Stimulated activated CD4-positive, alpha-beta T cell treated with anti-CD3 and anti-CD28 coated beads, Interleukin-1b, Interleukin-23, amount 100 ng/mL, for 24 hours (primary cell): Measurements from ENCODE around the gene KCNJ8.
"Not testable (repeated sequence)": the region's sequence is repeated elsewhere in the genome, so short reads cannot be mapped to it uniquely, and the experiment has no call there.

Source experiments
- DNase-seq, 4 experiments: peaks; one replicate each; pipeline ENCODE4 v3.0.0-alpha.2; 2020; ENCODE audit warnings: low read depth in 4 of 4, low spot score in 1 of 4

Gene KCNJ8

GRCh38 chr12:21788089-21788983, 13.8 kb upstream of the KCNJ8 start:
- no peak for DNase-seq

DNA sequence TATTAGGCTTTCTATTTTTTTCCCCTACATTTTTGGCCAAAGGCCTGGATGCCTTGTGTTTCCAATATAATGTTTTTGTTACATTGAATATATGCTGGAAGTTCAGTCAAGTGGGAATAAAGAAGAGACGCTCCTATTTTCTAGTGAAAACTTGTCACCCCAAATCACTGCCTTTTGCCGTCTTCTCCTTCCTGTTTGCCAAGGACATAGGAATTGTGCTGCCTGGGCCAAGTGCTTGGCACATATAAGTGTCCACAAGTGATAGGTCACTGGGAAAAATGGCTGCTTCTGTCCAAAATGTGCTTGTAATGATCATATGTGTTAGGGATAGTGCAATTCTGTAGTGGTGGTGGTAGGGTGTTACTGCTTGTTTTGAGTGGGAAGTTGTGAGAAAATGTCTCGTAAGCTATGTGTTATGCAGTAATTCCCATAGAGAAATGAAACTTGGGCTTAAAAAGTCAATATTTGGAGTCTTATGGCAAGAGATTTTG, 11.6 kb upstream of the KCNJ8 start:
- DNase-seq = no peak

GRCh38 chr12:21782723-21783122, 8.2 kb upstream of the KCNJ8 start:
- not testable (repeated sequence) for DNase-seq

DNA sequence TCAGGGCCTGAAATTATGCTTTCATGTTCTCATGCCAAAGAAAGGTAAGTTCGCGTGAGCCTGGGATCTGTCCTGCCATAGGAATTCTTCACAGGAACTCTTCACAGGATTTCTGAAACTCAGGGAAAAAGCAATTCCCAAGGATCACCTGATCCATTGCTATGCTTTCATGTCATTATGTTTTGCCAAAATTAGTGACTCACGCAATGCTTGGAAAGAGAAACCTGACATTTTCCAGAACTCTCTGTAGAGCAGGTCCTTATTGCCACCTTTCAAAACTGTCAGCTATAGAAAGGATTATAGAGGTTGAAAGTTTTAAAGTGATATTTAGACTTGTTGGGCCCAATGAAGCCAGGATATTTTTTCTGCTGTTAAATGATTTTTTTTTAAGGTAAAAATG, 6.3 kb upstream of the KCNJ8 start:
- no peak for DNase-seq

DNA sequence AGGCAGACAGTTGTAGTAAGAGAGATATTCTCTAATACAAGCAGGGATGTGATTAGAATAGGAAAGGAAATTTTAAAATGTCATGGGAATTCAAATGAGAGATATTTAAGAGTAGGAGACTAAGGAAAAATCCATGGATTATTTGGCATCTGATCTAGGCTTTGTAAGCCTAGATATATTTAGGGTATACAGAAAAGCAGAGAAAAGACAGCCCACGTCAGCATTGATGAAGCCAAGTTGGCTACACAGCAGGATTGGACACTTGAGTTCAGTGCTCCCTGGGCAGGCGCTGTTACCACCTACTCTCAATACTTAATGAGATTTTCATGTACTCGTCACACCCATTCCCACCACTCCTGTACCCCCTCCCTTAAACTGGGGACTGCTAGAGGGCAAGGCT, 1.7 kb upstream of the KCNJ8 start:
- no peak for DNase-seq

- no peak for DNase-seq
These were observed 771 bp upstream of the KCNJ8 start for GRCh38 chr12:21775133-21775820.

GRCh38 chr12:21773806-21774205, 700 bp downstream of the KCNJ8 start:
- no peak for DNase-seq

- no peak for DNase-seq
These were observed 1.2 kb downstream of the KCNJ8 start for GRCh38 chr12:21773263-21773741.

DNA sequence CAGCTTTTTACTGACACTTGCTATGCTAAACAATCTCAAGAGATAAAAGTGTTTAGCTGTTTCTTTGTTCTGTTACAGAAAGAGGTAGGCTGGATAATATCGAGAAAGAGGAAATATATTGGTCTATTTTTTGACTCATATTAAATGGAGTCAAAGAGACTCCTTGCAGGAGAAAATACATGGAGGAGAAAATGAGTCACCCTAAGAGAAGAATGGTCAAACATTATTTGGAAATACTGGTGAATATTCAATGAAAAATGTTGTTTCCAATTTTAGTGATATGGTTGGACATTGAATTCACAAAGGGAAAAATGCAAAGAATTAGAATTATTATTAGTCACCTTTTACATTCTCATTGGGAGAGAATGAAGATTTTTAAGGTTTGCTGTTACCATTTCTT, 3.2 kb downstream of the KCNJ8 start:
- DNase-seq = no peak

GRCh38 chr12:21769307-21769706, 5.2 kb downstream of the KCNJ8 start:
- DNase-seq = no peak

- DNase-seq = no peak
These were observed 8.1 kb downstream of the KCNJ8 start for GRCh38 chr12:21766403-21766802.

DNA sequence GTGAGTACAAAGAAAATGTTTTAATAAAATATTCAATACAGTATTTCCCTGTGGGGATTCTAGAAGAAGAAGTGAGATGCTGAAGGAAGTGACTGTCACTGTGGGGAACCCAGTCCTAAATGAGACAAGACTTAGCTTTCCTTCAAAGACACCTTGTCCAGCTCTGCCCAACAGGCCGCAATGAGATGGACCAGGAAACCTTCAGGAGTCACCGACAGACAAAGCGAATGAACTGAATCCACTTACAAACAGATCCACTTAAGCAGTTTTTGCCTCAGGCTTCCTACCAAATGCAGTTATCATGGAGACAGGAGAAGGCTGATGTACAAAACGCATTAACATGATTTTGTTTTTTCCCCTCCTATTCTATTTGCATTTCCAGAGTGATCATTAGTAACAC, 9.6 kb downstream of the KCNJ8 start:
- no peak for DNase-seq

DNA sequence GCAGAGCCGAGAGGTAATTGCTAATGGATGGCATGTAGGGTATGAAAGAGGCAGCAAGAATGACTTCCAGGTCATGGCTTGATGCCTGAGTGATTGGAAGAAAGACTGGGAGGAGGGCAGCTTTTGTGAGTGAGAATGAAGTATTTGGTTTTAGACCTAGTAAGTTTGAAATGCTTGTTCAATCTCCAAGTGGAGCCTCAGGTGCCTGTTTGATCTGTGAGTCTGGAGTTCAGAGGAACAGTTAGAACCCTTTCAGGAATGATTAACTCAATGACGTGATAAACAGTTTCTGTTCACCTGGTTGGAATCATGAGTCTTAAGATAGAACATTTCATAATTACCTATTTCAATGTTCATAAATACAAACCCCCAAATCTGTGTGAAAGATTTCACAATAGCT, 10.4 kb downstream of the KCNJ8 start:
- no peak for DNase-seq

DNA sequence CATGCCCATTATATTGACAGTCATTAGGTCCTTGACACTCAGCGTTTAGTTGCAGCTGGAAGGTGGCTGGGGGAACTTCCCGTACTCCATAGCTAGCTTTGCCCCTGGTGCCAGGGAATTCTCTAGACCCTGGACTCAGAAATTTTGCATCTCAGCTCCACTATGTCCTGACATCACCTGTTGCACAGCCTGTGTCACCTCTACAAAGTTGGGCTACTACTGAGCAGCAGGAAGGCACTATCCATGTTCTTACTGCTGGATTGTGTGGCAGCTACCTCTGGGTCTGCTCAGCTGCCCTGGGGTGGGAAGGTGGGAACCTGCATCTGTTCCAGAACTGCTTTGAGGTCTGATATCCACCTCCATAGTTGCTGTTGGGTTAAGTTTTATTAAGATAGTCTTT, 11.0 kb downstream of the KCNJ8 start:
- DNase-seq = no peak

- DNase-seq = no peak
These were observed 14.8 kb downstream of the KCNJ8 start for GRCh38 chr12:21759737-21760136.

DNA sequence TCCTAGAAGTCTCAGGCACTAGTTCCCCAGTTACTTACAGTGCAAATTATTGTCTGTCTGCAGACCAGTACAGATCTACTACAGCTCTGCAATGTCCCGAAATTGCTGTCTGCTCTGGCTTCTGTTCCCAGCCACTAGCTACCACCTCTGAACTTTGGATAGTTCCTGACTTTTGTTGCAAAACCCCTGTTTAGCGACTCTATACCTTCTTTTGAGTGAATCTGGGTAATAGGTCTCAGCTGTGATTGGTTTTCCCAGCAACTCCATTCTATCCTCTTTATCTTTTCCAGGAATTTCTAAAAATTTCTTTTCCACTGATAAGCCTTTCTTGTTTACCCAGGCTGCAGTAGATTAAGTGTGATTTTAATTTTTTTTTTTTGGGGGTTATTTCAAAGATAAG, 16.8 kb downstream of the KCNJ8 start:
- DNase-seq = no peak

DNA sequence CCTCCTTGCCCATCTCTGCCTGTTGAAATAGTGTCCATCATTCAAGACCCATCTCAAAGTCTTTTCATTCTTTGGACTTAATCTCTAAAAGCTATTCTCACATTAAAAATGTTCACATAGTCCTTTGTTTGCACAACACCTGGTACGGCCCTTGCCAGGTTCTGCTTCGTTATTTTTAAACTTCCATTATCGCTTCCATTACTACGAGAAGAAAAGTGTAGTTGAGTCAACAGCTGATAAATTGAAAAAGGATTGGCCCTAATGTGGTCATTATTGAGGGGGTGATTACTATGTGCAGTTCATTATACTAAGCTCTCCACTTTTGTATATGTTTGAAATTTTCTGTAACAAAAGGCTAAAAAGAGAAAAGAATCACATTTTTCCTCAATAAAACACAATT, 17.8 kb downstream of the KCNJ8 start:
- no peak for DNase-seq

DNA sequence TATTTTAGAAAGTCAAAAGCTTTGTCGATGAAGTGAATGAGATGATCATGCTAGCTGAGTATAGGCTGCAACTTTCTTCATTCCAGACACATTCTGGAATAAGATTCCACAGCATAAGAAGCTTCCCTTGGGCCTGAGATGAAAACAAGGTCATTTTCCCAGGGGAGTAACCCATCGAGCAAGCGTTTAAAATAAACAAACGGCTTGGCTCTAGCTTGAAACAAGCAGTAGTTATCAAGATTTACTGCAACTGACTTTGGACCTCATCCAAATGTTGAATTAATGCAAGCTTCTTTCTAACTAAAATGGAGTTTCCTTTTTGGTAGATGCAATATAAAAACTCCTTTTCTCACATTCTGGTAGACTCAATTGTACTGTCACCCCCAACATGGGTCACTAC, 23.0 kb downstream of the KCNJ8 start:
- DNase-seq = no peak

DNA sequence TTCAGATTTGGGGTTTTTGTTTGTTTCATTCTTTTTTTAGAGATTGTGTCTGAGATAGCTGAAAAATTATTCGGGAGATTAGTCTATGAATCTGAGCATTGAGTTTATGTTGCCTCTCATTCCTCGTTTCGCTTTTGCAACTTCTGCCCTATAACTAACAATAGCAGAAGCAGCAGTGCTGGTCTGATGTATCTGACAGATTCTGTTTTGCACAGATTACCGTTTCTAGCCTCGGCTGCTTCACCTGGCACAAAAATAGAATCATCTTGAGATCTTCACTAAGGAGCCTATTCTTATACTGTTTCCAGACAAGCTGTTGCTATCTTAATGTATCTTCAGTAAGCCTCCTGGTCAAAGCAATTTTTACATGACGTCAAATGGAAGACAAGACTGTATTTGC, 29.2 kb downstream of the KCNJ8 start:
- no peak for DNase-seq

DNA sequence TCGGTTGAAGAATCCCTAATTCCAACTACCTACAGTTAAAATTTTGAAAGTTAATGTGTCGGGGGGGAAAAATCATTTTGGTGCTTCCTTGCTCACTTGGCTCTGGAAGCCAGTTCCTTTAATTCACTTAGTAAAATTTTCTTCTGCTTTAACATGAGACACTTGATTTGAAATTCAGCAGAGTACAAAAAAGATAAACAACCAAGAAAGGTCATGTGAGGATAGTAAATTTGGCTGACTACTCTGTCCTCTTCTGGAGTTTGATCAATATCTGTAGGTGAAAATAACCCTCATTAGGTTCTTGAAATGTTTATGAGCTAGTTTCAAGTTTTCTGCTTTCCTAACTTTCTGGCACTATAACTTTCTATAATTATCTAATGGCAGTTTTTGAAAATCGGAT, 43.4 kb downstream of the KCNJ8 start:
- no peak for DNase-seq

DNA sequence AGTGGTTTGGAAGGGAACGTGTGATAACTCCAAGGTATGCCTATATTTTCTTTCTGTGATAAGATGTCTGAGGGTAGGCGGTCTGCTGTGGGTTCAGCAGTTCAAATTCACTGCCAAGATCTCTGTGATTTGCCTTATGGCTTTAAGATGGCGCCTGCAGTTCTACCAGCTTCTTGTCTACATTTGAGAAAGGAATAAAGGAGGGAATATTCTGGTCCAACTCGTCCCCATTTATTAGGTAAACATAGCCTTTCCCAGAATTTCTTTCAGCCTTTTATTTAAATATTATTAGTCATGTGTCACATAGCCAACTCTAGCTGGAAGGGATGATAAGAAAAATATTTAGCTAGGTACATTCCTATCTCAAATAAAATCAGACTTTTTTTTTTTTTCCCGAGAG, 48.8 kb downstream of the KCNJ8 start:
- DNase-seq = no peak

DNA sequence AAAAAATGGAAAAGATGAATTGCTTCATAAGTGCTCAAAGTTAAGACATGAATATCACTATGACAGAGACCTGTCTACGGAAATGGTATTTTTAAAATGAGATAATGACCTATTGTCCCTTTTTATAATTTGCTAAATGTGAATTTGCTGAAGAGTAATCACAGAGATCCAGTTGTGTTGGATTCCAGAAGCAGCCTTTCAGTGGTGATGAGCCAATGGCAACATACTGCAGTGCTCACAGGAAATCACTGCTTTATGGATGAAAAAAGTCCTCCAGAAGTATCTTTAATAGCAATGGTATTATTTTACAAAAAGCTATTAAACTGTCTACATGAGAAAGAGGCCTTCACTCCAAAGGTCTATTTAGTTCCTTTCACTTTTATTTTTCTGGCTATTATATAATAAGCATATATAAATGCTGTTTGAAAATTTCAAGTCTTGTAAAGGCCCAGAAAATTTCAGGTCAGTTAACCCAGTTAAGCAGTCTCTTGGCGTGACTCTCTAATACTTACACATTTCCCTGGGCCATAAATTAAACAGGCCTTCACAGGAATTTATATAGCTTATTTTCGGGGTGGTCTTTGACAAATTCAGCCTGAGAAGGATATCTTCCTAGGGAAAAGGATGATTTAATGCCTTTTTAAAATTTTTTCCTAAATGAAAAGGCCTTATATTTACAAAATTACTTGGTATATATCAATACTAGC, 55.4 kb downstream of the KCNJ8 start:
- DNase-seq = no peak
